Iris pigment epithelial cell (primary cell): ENCODE measurements around the gene B3GNT7.
A peak's percentile ranks its signal among the peaks of the same experiment; 100 is the strongest.
"Not testable (repeated sequence)": the region's sequence is repeated elsewhere in the genome, so short reads cannot be mapped to it uniquely, and the experiment has no call there.

Experiments
- DNase-seq: peaks from one replicate; pipeline ENCODE4 v3.0.0-alpha.2; 2011; ENCODE audit warnings: low read depth

The B3GNT7 gene, protein sequence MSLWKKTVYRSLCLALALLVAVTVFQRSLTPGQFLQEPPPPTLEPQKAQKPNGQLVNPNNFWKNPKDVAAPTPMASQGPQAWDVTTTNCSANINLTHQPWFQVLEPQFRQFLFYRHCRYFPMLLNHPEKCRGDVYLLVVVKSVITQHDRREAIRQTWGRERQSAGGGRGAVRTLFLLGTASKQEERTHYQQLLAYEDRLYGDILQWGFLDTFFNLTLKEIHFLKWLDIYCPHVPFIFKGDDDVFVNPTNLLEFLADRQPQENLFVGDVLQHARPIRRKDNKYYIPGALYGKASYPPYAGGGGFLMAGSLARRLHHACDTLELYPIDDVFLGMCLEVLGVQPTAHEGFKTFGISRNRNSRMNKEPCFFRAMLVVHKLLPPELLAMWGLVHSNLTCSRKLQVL

DNA sequence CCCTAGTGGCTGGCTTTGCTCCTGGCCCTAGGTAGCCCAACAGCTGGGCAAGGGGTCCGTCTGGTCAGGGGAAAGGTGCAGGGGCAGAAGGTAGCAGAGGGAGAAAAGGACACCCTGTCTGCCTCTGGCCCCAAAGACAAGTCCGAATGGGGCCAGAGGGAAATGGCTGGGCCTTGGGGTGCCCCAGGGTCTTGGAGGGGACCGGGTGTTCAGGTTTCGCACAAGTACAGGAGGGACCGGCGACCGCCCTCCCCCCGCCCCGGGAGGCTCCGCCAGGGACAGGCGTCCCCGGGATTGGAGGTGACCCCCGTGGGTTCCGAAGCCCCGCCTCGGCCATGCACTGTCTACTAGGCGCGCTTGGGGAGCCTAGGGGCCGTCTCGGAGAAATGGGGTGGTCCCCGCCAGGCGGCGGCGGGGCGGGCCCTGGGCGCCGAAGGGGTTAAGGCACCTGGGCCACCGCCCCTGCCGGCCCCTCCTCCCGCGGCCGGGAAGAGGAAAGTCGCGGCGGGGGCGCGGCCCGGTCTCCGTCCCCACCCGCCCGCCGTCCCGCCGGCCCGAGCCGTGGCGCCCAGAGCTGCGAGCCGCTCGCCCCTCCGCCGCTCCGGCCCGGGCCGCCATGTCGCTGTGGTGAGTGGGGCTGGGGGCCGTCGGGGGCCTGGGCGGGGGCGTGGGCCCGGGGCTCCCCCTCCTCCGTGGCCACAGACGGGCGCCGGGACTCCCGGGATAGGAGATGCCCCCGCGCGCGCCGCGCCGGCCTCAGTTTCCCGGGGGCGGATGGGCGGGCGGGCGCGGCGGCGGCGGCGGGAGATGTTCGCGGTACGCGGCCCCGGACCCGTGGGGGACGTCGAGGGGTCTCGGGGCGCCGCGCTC lies at the start of gene B3GNT7:
TSS of gene B3GNT7 (plus strand) at position 523 of the 870 bp plus-strand sequence. CDS start at position 617, 94 bp downstream.
- no peak for DNase-seq

DNA sequence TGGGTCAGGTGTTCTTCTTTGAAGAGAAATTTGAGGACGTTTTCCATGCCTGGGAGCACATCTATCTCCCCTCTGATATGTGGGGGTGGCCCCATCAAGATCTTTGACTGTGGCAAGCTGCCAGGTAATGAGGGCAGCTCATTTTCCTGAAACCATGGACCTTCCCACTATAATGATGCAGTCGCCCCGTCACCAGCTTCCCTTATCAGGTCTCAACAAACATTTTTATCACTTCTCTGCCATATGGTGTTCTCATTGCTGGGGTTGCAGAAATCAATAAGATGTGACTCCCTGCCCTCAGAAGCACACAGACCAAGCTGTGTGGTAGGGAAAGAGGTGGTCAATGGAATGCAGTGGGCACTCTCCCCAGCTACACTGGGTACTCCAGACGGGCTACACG lies 48.4 kb upstream of the B3GNT7 start:
- DNase-seq, result no peak

- no peak for DNase-seq
These were observed 47.9 kb upstream of the B3GNT7 start for GRCh38 chr2:231347638-231348037.

DNA sequence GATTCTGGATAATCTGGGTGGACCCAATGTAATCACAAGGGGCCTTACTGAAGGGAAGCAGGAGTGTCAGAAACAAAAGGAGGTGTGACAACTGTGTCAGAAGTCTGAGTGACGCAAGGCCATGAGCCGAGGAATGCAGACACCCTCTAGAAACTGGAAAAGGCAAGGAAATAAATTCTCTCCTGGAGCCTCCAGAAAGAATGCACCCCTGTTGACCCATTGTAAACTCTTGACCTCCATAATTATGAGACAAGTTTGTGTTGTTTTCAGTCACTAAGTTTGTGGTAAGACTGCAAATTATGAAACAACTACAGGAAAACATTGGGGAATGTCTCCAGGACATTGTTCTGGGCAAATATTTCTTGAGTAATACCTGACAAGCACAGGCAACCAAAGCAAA lies 47.3 kb upstream of the B3GNT7 start:
- peak; percentile 36 for DNase-seq

DNA sequence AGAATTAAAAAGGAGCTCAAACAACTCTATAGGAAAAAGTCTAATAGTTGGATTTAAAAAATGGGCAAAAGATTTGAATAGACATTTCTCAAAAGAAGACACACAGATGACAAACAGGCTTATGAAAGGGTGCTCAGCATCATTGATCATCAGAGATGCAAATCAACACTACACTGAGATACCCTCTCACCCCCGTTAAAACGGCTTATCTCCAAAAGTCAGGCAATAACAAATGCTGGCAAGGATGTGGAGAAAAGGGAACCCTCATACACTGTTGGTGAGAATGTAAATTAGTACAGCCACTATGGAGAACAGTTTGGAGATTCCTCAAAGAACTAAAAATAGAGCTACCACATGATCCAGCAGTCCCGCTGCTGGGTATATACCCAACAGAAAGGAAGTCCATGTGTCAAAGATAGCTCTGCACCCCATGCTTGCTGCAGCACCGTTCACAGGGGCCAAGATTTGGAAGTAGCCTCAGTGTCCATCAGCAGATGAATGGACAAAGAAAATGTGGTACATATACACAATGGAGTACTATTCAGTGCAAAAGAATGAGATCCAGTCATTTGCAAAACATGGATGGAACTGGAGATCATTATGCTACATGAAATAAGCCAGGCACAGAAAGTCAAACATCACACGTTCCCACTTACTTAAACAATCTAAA lies 46.7 kb upstream of the B3GNT7 start:
- DNase-seq, result no peak

DNA sequence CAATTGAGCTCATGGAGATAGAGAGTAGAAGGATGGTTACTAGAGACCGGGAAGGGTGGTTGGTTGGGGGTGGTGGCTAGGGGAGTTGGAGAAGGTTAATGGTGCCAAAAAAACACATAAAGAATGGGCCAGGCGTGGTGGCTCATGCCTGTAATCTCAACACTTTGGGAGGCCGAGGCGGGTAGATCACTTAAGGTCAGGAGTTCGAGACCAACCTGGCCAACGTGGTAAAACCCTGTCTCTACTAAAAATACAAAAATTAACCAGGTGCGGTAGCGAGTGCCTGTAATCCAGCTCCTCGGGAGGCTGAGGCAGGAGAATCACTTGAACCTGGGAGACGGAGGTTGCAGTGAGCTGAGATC lies 46.2 kb upstream of the B3GNT7 start:
- DNase-seq, result not testable (repeated sequence)

DNA sequence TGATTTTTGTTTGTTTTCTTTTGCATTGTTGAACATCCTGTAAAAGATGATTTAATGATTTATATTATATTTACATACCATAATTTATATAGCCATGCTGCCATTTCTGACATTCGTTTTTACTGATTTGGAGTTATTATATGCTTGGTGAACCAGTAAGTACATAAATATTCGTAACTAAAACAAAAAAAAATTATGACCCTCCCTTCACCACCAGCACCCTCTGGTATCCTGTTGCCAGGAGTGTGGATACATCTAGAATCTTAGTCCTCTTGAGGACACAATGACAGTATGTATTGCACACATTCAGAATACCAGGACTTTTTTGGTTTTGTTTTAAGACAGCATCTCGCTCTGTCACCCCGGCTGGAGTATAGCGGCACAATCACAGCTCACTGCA lies 43.9 kb upstream of the B3GNT7 start:
- no peak for DNase-seq

- DNase-seq, result no peak
These were observed 42.0 kb upstream of the B3GNT7 start for GRCh38 chr2:231353469-231353868.

- DNase-seq, result peak; percentile 33
These were observed 39.7 kb upstream of the B3GNT7 start for GRCh38 chr2:231355508-231356465.

GRCh38 chr2:231356466-231356844 lies 39.1 kb upstream of the B3GNT7 start:
- no peak for DNase-seq

- no peak for DNase-seq
These were observed 38.5 kb upstream of the B3GNT7 start for GRCh38 chr2:231357048-231357447.

GRCh38 chr2:231357931-231358330 lies 37.6 kb upstream of the B3GNT7 start:
- DNase-seq, result no peak

GRCh38 chr2:231359441-231359840 lies 36.1 kb upstream of the B3GNT7 start:
- no peak for DNase-seq

DNA sequence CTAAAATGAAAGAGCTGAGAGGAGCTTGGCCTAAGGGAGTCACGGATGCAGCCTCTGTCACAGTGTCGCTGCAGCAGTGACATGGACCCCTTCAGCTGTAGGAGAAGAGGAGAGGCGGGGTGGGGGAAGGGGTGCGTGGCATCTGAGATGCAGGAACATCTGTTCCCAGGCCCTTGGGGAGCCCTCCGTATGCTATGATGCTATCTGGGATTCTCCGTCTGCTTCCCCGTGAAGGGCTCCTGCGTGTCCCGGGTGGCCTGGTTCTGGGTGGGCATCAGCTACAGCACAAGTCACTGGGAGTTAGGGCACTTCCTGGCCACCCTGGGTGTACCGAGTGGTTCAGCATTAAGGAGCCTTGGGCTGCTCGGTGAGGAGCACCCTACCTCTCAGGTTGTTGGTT lies 35.6 kb upstream of the B3GNT7 start:
- no peak for DNase-seq

GRCh38 chr2:231360401-231360800 lies 35.1 kb upstream of the B3GNT7 start:
- no peak for DNase-seq

GRCh38 chr2:231360881-231361371 lies 34.6 kb upstream of the B3GNT7 start:
- DNase-seq, result no peak

- DNase-seq, result no peak
These were observed 33.6 kb upstream of the B3GNT7 start for GRCh38 chr2:231361701-231362554.

- DNase-seq, result no peak
These were observed 32.8 kb upstream of the B3GNT7 start for GRCh38 chr2:231362555-231363184.

GRCh38 chr2:231364061-231364460 lies 31.4 kb upstream of the B3GNT7 start:
- no peak for DNase-seq
